22Rv1 (cell line): Measurements from ENCODE around the gene MGAT4C.

Source experiments
- H3K27ac ChIP-seq: fragments of 450-650 bp; 2 replicates; pipeline ENCODE4 v1.5.1; 2017
- CTCF ChIP-seq: fragments of 450-650 bp; IDR thresholded peaks from 2 replicates; pipeline ENCODE4 v1.5.1; 2017; ENCODE audit warnings: mild to moderate bottlenecking
- ZFX ChIP-seq: fragments of 450-650 bp; IDR thresholded peaks from 2 replicates; pipeline ENCODE4 v1.6.1; 2017; ENCODE audit warnings: antibody characterized with exemption, borderline replicate concordance

MGAT4C gene

DNA sequence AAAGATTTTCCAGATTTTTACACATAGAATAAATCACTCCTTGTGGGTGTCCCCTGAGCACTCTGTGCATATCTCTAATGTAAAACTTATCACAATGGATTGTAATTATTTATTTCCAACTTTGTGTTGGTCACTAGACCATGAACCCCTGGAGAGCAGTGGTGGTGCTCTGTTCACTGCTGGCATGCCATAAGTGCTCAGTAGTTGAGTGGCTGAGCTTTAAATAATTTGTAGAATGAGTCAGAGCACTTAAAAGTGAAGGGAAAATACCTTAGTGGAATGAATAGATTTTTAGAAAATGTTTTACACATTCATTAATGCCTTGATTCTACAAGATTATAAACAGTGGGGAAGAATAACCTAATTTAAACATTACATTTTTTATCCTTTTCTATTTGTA lies 6.3 kb downstream of the MGAT4C start:
- no peak overlapping the region for H3K27ac ChIP-seq
- no peak for TF ChIP-seq ZFX
- TF ChIP-seq CTCF = no peak

- TF ChIP-seq CTCF (no peak), ZFX (no peak)
- H3K27ac ChIP-seq = no peak overlapping the region
Measured at GRCh38 chr12:86249276-86249675, 6.9 kb downstream of the MGAT4C start.

DNA sequence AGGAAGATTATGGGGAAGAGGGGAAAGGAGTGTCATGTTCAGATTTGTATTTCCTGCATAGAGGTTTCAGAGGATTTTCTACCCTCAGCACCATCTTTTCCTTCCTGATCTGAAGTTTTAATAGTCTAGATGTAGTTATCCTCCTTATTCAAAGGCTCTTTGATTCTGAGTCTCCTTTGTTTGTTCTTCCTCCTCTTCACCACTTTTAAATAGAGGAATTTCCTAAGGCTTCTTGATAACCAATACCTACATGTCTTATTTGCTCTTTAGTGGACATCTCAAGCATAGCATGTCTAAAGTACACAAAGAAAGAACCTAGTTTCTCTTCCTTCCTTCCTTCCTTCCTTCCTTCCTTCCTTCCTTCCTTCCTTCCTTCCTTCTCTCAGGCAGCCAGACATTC lies 8.3 kb downstream of the MGAT4C start:
- no peak for TF ChIP-seq ZFX
- TF ChIP-seq CTCF = no peak
- H3K27ac ChIP-seq = no peak overlapping the region

DNA sequence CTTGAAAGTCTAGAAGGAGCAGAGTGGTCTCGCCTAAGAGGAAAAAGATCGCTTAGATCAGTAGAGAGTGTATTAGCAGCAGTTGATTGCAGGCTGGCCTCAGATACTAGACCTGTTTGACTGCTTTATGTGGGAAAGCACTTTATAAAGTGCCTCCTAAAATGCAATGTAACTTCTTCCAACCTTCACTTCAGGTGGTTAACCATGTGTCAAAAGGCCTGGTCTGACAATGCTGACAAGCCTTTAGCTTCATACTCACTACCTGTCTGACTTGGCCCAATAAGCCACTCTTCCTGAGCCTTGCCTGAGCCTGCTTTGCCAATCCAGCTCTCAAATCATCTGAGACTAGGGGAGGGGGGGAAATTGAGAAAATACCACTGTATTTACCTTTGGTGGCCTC lies 14.6 kb downstream of the MGAT4C start:
- H3K27ac ChIP-seq = no peak overlapping the region
- TF ChIP-seq ZFX = no peak
- no peak for TF ChIP-seq CTCF

DNA sequence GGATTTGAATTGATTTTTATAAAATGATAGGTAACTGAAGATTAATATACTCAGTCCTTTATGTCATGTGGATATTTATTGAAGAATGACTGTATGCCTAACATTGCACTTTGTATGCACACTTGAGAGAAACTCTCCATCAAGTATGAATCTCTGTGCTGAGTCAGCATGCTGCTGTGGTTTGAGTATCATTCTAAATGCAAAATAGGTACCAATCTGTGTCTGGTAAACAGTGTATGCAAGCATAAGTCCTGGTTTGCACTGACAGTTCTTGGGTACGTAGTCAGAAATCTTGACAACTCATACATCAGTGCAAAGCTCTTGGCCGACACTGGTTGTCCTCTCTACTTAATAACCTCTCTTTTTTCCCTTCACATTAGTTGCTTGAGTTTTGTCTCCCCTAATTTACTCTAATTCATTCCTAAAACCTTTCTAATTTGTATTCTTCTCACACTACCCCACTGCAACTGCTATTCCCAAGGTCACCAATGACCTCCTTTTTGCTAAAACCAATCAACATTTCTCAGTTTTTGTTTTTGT lies 21.8 kb downstream of the MGAT4C start:
- no peak for TF ChIP-seq ZFX
- TF ChIP-seq CTCF = no peak
- H3K27ac ChIP-seq = no peak overlapping the region

DNA sequence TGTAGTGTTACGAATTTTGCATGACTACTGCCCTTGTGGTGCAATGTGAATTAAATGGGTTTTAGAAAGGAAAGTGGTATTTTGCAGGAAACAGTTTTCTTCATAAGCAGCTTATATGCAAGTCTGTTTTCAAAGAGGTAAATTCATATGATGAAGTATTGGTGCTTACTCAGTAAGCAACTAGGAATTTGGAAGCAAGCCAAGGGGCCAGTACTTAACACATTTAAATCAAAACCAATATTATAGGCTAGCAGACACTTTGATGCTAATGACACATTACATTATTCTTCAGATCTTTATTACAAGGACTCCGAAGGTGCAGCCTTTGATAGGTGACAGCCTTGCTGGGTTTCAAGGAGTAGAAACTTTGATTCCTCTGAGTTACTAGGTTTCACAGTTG lies 23.1 kb downstream of the MGAT4C start:
- H3K27ac ChIP-seq = no peak overlapping the region
- TF ChIP-seq ZFX (no peak), CTCF (no peak)

- H3K27ac ChIP-seq = no peak overlapping the region
- no peak for TF ChIP-seq CTCF
- TF ChIP-seq ZFX = no peak
Measured at GRCh38 chr12:86230516-86231146, 25.6 kb downstream of the MGAT4C start.
